GM23338 (cell line): Measurements from ENCODE around the gene SLC23A2. TPM values are rescaled to one million over a fixed set of nuclear protein-coding genes. Genes with fewer than 3 reads are reported as not detected.

Experiments used
- ATAC-seq: fragments of 200-7000 bp; cut with Tn5 transposase; 3 replicates; pipeline ENCODE4 v1.9.1; 2020
- DNase-seq: peaks from one replicate; pipeline ENCODE4 v3.0.0-alpha.2; 2015; ENCODE audit warnings: low spot score
- H2AFZ ChIP-seq: fragments of 200-600 bp; sonication (generic); 2 replicates; pipeline ENCODE4 v1.8.0; 2016; ENCODE audit warnings: antibody characterized with exemption, mild to moderate bottlenecking, moderate library complexity
- H3F3A ChIP-seq: fragments of 200-600 bp; sonication (generic); replicated peaks from 2 replicates; pipeline ENCODE4 v1.8.0; 2017; ENCODE audit warnings: antibody characterized with exemption, mixed run types, low read depth
- H3K27ac ChIP-seq: fragments of 200-600 bp; sonication (generic); 2 replicates; pipeline ENCODE4 v1.6.1; 2016; ENCODE audit warnings: low read depth
- H3K27me3 ChIP-seq: fragments of 200-600 bp; sonication (generic); 2 replicates; pipeline ENCODE4 v1.8.0; 2016; ENCODE audit warnings: mild to moderate bottlenecking, mixed run types, moderate library complexity; ENCODE audit not compliant: insufficient read depth
- H3K36me3 ChIP-seq: fragments of 200-600 bp; sonication (generic); 2 replicates; pipeline ENCODE4 v1.8.0; 2016; ENCODE audit warnings: mild to moderate bottlenecking; ENCODE audit not compliant: insufficient read depth
- H3K4me1 ChIP-seq: fragments of 200-600 bp; sonication (generic); 2 replicates; pipeline ENCODE4 v1.8.0; 2016; ENCODE audit warnings: mild to moderate bottlenecking, moderate library complexity; ENCODE audit not compliant: insufficient read depth
- H3K4me2 ChIP-seq: fragments of 200-600 bp; sonication (generic); 2 replicates; pipeline ENCODE4 v1.7.1; 2017; ENCODE audit warnings: mixed run types
- H3K4me3 ChIP-seq: fragments of 200-600 bp; sonication (generic); 2 replicates; pipeline ENCODE4 v1.6.1; 2016; ENCODE audit warnings: mixed run types
- H3K79me2 ChIP-seq: fragments of 200-600 bp; sonication (generic); replicated peaks from 2 replicates; pipeline ENCODE4 v1.8.0; 2017; ENCODE audit warnings: mild to moderate bottlenecking; ENCODE audit not compliant: insufficient read depth
- H3K9me2 ChIP-seq: fragments of 200-600 bp; sonication (generic); 2 replicates; pipeline ENCODE4 v1.8.0; 2017; ENCODE audit not compliant: insufficient read depth
- H4K20me1 ChIP-seq: fragments of 200-600 bp; sonication (generic); replicated peaks from 2 replicates; pipeline ENCODE4 v1.8.0; 2017; ENCODE audit warnings: mild to moderate bottlenecking; ENCODE audit not compliant: insufficient read depth
- H3K27ac Mint-ChIP-seq: 2 replicates; pipeline ENCODE4 v1.8.0; 2020; ENCODE audit warnings: inconsistent platforms, mild to moderate bottlenecking, moderate library complexity, mixed read lengths
- H3K27me3 Mint-ChIP-seq: 3 replicates; pipeline ENCODE4 v1.8.0; 2022; ENCODE audit warnings: low read depth, mild to moderate bottlenecking, moderate library complexity, mixed read lengths, inconsistent platforms; ENCODE audit not compliant: insufficient read depth, poor library complexity
- H3K36me3 Mint-ChIP-seq: 3 replicates; pipeline ENCODE4 v1.8.0; 2021; ENCODE audit warnings: low read depth, mild to moderate bottlenecking, inconsistent platforms, moderate library complexity, mixed read lengths
- H3K4me1 Mint-ChIP-seq: 3 replicates; pipeline ENCODE4 v1.8.0; 2020; ENCODE audit warnings: mild to moderate bottlenecking, inconsistent platforms, mixed read lengths
- H3K4me3 Mint-ChIP-seq: 3 replicates; pipeline ENCODE4 v1.8.0; 2021; ENCODE audit warnings: moderate library complexity, mild to moderate bottlenecking, inconsistent platforms, mixed read lengths
- H3K9me3 Mint-ChIP-seq: 3 replicates; pipeline ENCODE4 v1.8.0; 2020; ENCODE audit warnings: moderate library complexity, mild to moderate bottlenecking, inconsistent platforms, mixed read lengths
- CREB1 ChIP-seq: fragments of 250-450 bp; sonication (Bioruptor Pico); IDR thresholded peaks from 2 replicates; pipeline ENCODE4 v1.5.0; 2020; ENCODE audit warnings: low read depth, mild to moderate bottlenecking, moderate library complexity
- ETS1 ChIP-seq: IDR thresholded peaks from 2 replicates; pipeline ENCODE4 v1.6.1; 2016; ENCODE audit warnings: antibody characterized with exemption
- EZH2 ChIP-seq: fragments of 200-600 bp; sonication (generic); IDR thresholded peaks from one replicate; pipeline ENCODE4 v1.8.0; 2017; ENCODE audit warnings: antibody characterized with exemption, mild to moderate bottlenecking, low read depth; ENCODE audit not compliant: unreplicated experiment
- EZH2phosphoT487 ChIP-seq: fragments of 200-600 bp; sonication (generic); IDR thresholded peaks from one replicate; pipeline ENCODE4 v1.8.1; 2018; ENCODE audit warnings: antibody characterized with exemption; ENCODE audit not compliant: unreplicated experiment
- JUNB ChIP-seq: IDR thresholded peaks from one replicate; pipeline ENCODE4 v1.6.1; 2016; ENCODE audit warnings: antibody characterized with exemption; ENCODE audit not compliant: unreplicated experiment
- REST ChIP-seq: IDR thresholded peaks from one replicate; pipeline ENCODE4 v1.6.1; 2018; ENCODE audit warnings: antibody characterized with exemption; ENCODE audit not compliant: unreplicated experiment
- STAT1 ChIP-seq: IDR thresholded peaks from one replicate; pipeline ENCODE4 v1.6.1; 2016; ENCODE audit warnings: antibody characterized with exemption; ENCODE audit not compliant: unreplicated experiment
- ZNF114 ChIP-seq: fragments of 250-450 bp; sonication (Bioruptor Pico); IDR thresholded peaks from 2 replicates; pipeline ENCODE4 v1.5.0; 2020; ENCODE audit warnings: mild to moderate bottlenecking, moderate library complexity
- polyA plus RNA-seq: library from polyadenylated mRNA; unstranded; fragments of >200 nt; fragmentation: Nextera tagmentation; extraction: Ambion mirVana; gene quantifications from 2 replicates; pipeline ENCODE4 v1.2.1, GENCODE V29; 2016
- total RNA-seq: library from RNA; depleted of rRNA; stranded (reverse); fragments of >200 nt; shearing (Covaris generic); gene quantifications from 2 replicates; pipeline ENCODE4 v1.2.3, GENCODE V29; 2014
- TF ChIP-seq, protein P1 (sequence below), 2 experiments: fragments of 200-600 bp in 1 of 2; sonication (generic) in 1 of 2; conservative IDR thresholded peaks; 2 replicates each; pipeline versions ENCODE4 v1.5.1 to v1.6.1; 2016 to 2017; ENCODE audit warnings: antibody characterized with exemption in 2 of 2, low read depth in 2 of 2, mild to moderate bottlenecking in 2 of 2, moderate library complexity in 1 of 2

The SLC23A2 gene
- total and polyA plus RNA-seq, 2 experiments from 2014 or later, result 4.4 to 20.2 TPM

DNA sequence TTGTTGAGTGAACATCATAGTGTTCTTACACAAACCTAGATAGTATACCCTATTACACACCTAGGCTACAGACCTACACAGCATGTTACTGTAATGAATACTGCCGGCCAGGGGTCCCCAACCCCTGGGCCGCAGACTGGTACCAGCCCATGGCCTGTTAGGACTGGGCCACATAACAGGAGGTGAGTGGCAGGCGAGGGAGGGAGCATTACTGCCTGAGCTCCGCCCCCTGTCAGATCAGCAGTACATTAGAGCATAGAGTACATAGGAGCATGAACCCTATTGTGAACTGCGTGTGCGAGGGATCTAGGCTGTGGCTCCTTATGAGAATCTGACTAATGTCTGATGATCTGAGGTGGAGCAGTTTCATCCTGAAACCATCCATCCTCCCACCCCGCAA, 153.3 kb downstream of the SLC23A2 start (continued):
- TF ChIP-seq EZH2 (no peak), EZH2phosphoT487 (no peak), ZNF114 (CRISPR knock-in tag) (no peak), STAT1 (no peak), ETS1 (no peak), REST (no peak), CREB1 (CRISPR knock-in tag) (no peak)
- TF ChIP-seq, protein P1, sequence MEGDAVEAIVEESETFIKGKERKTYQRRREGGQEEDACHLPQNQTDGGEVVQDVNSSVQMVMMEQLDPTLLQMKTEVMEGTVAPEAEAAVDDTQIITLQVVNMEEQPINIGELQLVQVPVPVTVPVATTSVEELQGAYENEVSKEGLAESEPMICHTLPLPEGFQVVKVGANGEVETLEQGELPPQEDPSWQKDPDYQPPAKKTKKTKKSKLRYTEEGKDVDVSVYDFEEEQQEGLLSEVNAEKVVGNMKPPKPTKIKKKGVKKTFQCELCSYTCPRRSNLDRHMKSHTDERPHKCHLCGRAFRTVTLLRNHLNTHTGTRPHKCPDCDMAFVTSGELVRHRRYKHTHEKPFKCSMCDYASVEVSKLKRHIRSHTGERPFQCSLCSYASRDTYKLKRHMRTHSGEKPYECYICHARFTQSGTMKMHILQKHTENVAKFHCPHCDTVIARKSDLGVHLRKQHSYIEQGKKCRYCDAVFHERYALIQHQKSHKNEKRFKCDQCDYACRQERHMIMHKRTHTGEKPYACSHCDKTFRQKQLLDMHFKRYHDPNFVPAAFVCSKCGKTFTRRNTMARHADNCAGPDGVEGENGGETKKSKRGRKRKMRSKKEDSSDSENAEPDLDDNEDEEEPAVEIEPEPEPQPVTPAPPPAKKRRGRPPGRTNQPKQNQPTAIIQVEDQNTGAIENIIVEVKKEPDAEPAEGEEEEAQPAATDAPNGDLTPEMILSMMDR (conservative IDR thresholded peaks at IDR 0.05; ENCODE audit: low read depth in 2 of 2), result no peak

- Histone ChIP-seq H3K4me3 (no peak overlapping the region), H2AFZ (no peak overlapping the region), H3K9me2 (no peaks in the 10 kb centered on the region), H4K20me1 (no peaks in the 10 kb centered on the region; the same call in 1 of the 2 replicates), H3K4me2 (no peak overlapping the region), H3K27ac (no peak overlapping the region), H3K36me3 (no peaks in the 10 kb centered on the region), H3K4me1 (no peaks in the 10 kb centered on the region), H3F3A (no peaks in the 10 kb centered on the region), H3K79me2 (no peaks in the 10 kb centered on the region), H3K27me3 (no peaks in the 10 kb centered on the region)
- Mint-ChIP-seq H3K27ac (no peak overlapping the region), H3K4me1 (no peaks in the 10 kb centered on the region), H3K27me3 (peaks cover 6% of the 10 kb centered on the region), H3K9me3 (peaks cover 10% of the 10 kb centered on the region), H3K36me3 (no peaks in the 10 kb centered on the region; the same call in 2 of the 3 replicates), H3K4me3 (no peak overlapping the region)
- ATAC-seq, result no peak
- DNase-seq, result no peak
- TF ChIP-seq JUNB (no peak), ETS1 (no peak), REST (no peak), ZNF114 (CRISPR knock-in tag) (no peak)
Measured at GRCh38 chr20:4846821-4847220, 154.5 kb downstream of the SLC23A2 start.
